Measurements from ENCODE around the gene DPYD. TPM values are rescaled to one million over a fixed set of nuclear protein-coding genes. Genes with fewer than 3 reads are reported as not detected.

Gene DPYD
- total RNA-seq, 1 donor from 2014 or later = 12.6 TPM

GRCh38 chr1:97034651-97035050, 886.2 kb downstream of the DPYD start:
- Mint-ChIP-seq H3K27me3 (no peaks in the 10 kb centered on the region), H3K4me3 (no peak overlapping the region), H3K4me1 (no peaks in the 10 kb centered on the region), H3K27ac (no peak overlapping the region), H3K36me3 (ENCODE audit: low read depth) (no peaks in the 10 kb centered on the region), H3K9me3 (peaks cover 6% of the 10 kb centered on the region)
- no peak for ATAC-seq (ENCODE audit: low read depth)
- CTCF ChIA-PET = no interaction called here
- TF ChIP-seq CTCF (IDR thresholded peaks at IDR 0.05) = no peak
- intact Hi-C loops (cut with micrococcal nuclease) = no loop called here
- DNase-seq = no peak
- POLR2A ChIA-PET = no interaction called here

- Mint-ChIP-seq H3K4me3 (no peak overlapping the region), H3K27me3 (no peaks in the 10 kb centered on the region), H3K27ac (no peak overlapping the region), H3K4me1 (no peaks in the 10 kb centered on the region), H3K36me3 (ENCODE audit: low read depth) (no peaks in the 10 kb centered on the region), H3K9me3 (peaks cover under 1% of the 10 kb centered on the region)
- ATAC-seq (ENCODE audit: low read depth) = no peak
- CTCF ChIA-PET = no interaction called here
- POLR2A ChIA-PET = no interaction called here
- no peak for TF ChIP-seq CTCF (IDR thresholded peaks at IDR 0.05)
- DNase-seq = no peak
- intact Hi-C loops (cut with micrococcal nuclease) = no loop called here
These were observed 886.9 kb downstream of the DPYD start for GRCh38 chr1:97033949-97034348.

Data from activated B cell treated with CpG ODN at 0.5 μM for 24 hours (primary cell).